Measurements from ENCODE around the gene ERBB4.

The ERBB4 gene

GRCh38 chr2:211347328-211347727 lies 1191.3 kb downstream of the ERBB4 start:
- H3K4me3 ChIP-seq (replicated peaks in 1 of 2; ENCODE audit: low read depth in 2 of 2, low read length in 2 of 2) = no peak overlapping the region
- DNase-seq (ENCODE audit: low read depth in 2 of 2) = peak in 1 of 2 donors; percentile 8
- no peak for TF ChIP-seq CTCF (IDR thresholded peaks at IDR 0.05; ENCODE audit: low read depth, low read length)

GRCh38 chr2:211344289-211344688 lies 1194.3 kb downstream of the ERBB4 start:
- no peak overlapping the region for H3K4me3 ChIP-seq (replicated peaks in 1 of 2; ENCODE audit: low read depth in 2 of 2, low read length in 2 of 2)
- no peak for TF ChIP-seq CTCF (IDR thresholded peaks at IDR 0.05; ENCODE audit: low read depth, low read length)

GRCh38 chr2:211333377-211333776 lies 1205.2 kb downstream of the ERBB4 start:
- no peak overlapping the region for H3K4me3 ChIP-seq (replicated peaks in 1 of 2; ENCODE audit: low read depth in 2 of 2, low read length in 2 of 2)
- no peak for DNase-seq (ENCODE audit: low read depth in 2 of 2)
- no peak for TF ChIP-seq CTCF (IDR thresholded peaks at IDR 0.05; ENCODE audit: low read depth, low read length)

More at GRCh38 chr2:211344289-211344688, 1194.3 kb downstream of the ERBB4 start:
- no peak for DNase-seq (ENCODE audit: low read depth in 2 of 2)

- TF ChIP-seq CTCF (IDR thresholded peaks at IDR 0.05; ENCODE audit: low read depth, low read length) = no peak
- no peak for DNase-seq (ENCODE audit: low read depth in 2 of 2)
- H3K4me3 ChIP-seq (replicated peaks in 1 of 2; ENCODE audit: low read depth in 2 of 2, low read length in 2 of 2) = no peak overlapping the region
Observed at GRCh38 chr2:211331736-211332135, 1206.9 kb downstream of the ERBB4 start.

GRCh38 chr2:211329882-211330281 lies 1208.7 kb downstream of the ERBB4 start:
- DNase-seq (ENCODE audit: low read depth in 2 of 2) = no peak
- TF ChIP-seq CTCF (IDR thresholded peaks at IDR 0.05; ENCODE audit: low read depth, low read length) = no peak
- H3K4me3 ChIP-seq (replicated peaks in 1 of 2; ENCODE audit: low read depth in 2 of 2, low read length in 2 of 2) = no peak overlapping the region

GRCh38 chr2:211329421-211329820 lies 1209.2 kb downstream of the ERBB4 start:
- no peak for TF ChIP-seq CTCF (IDR thresholded peaks at IDR 0.05; ENCODE audit: low read depth, low read length)
- H3K4me3 ChIP-seq (replicated peaks in 1 of 2; ENCODE audit: low read depth in 2 of 2, low read length in 2 of 2) = no peak overlapping the region
- DNase-seq (ENCODE audit: low read depth in 2 of 2) = no peak

- no peak overlapping the region for H3K4me3 ChIP-seq (replicated peaks in 1 of 2; ENCODE audit: low read depth in 2 of 2, low read length in 2 of 2)
- TF ChIP-seq CTCF (IDR thresholded peaks at IDR 0.05; ENCODE audit: low read depth, low read length) = no peak
- DNase-seq (ENCODE audit: low read depth in 2 of 2) = no peak
Observed at GRCh38 chr2:211328126-211328525, 1210.5 kb downstream of the ERBB4 start.

Measured in cardiac fibroblast (primary cell).